Erythroblast (primary cell): Measurements from ENCODE around the gene ZBTB21.

ENCODE experiments used
- DNase-seq, 2 experiments: peaks; one replicate each; lab custom pipeline; 2025; lab: John Stamatoyannopoulos, UW
- GATA1 ChIP-seq: IDR thresholded peaks from 2 replicates; pipeline ENCODE4 v1.6.1; 2011; ENCODE audit warnings: low read depth, mild to moderate bottlenecking, control low read depth, low read length, moderate library complexity
- POLR2A ChIP-seq: IDR thresholded peaks from 2 replicates; pipeline ENCODE4 v1.6.1; 2011; ENCODE audit warnings: mild to moderate bottlenecking, low read length

Gene ZBTB21

GRCh38 chr21:42036313-42036712 is 26.2 kb upstream of the ZBTB21 start:
- TF ChIP-seq POLR2A (no peak), GATA1 (no peak)
- DNase-seq: no peak

DNA sequence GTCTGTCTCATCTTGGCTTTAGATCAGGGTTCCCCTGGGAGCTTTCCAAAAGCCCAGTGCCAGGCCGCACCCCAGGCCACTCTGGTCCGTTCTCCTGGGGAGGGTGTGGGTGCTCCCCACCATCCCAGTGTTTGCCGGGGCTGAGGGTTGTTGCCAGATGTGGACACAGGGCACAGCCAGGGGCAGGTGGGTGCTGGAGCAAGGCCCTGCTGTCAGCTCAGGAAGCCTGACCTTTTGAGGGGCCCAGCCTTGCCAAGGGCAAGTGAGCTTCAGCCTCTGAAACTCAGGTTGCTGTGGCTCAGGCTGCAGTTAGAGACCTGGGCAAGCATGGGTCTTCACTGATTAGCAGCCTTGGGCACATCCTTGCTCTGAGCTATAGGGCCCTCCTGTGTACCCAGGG is 22.8 kb upstream of the ZBTB21 start:
- TF ChIP-seq POLR2A (no peak), GATA1 (no peak)
- no peak for DNase-seq

DNA sequence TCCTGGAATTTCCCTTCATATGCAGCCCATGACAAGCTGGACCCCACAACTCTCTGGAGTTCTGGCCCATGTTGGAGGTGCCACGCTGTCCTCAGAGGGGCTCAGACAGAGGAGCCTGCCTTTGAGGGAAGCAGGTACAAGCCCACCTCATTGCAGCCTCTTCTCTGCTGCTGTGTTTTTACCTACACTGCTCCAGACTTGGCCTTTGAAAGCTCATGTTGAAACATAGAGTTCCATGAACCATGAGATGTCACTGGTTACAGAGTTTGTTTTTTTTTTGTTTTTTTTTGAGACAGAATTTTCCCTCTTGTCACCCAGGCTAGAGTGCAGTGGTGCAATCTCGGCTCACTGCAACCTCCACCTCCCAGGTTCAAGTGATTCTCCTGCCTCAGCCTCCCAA is 22.1 kb upstream of the ZBTB21 start:
- DNase-seq: no peak
- TF ChIP-seq POLR2A (no peak), GATA1 (no peak)

DNA sequence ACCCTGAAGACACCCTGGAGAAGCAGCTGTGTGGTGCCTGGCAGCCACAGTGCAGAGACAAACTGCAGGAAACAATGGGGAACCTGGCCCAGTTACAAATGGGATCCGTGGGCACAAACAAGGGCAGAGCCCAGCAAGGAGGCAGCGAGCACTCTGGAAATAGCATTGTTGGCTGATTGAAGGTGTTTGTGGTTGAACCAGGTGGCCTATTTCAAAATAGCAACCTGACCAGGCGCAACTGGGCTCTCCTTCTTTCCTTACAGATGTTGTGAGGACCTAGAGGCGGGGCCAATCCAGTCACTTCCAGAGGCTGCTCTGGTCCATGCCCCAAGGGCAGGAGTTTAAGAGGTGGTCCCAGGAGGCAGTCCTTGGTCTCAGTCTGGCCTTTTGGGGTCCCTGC is 21.7 kb upstream of the ZBTB21 start:
- TF ChIP-seq GATA1 (no peak), POLR2A (no peak)
- DNase-seq: no peak

DNA sequence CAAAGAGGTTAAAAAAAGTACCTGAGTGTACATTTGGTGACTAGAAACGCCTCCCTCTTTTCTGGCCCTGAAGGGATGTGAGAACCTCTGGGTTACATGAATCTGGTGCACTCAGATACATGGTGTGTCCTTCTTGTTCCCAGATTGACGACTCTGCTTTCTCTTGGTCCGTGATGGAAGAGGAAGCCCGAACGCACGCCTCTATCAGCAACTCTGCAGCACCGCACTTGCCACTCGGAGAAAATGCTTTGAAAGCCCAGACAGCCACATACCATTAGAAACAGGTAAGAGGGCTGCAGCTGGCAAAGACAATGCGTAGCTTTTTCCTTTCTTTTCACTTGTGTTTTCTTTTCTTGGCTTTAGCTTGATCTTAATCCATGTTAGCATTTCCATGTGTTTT is 21.1 kb upstream of the ZBTB21 start:
- TF ChIP-seq POLR2A: no peak
- no peak for TF ChIP-seq GATA1
- no peak for DNase-seq

DNA sequence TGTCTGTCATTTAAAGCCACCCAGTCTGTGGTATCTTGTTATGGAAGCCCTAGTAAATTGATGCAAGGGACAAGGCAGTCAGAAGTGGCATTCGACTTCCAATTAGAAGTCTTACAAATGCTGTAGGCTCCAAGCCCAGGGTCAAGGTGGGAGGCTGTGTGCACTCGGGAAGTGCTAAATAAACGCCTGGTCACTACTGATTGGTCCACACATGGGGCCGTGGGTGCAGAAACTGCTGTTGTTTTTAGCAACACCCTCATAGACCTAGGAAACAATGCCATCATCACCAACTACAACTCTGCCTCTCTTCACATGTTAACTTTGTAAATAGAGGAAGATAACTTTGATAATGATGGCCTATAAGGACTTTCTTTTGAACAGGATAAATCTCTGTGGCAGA is 20.2 kb upstream of the ZBTB21 start:
- TF ChIP-seq GATA1: no peak
- no peak for TF ChIP-seq POLR2A

GRCh38 chr21:42028766-42029425 is 18.7 kb upstream of the ZBTB21 start:
- no peak for DNase-seq
- TF ChIP-seq GATA1: no peak
- no peak for TF ChIP-seq POLR2A

More for the DNA sequence above, 20.2 kb upstream of the ZBTB21 start:
- DNase-seq: no peak

GRCh38 chr21:42027822-42028765 is 17.9 kb upstream of the ZBTB21 start:
- no peak for DNase-seq
- TF ChIP-seq POLR2A (no peak), GATA1 (no peak)

DNA sequence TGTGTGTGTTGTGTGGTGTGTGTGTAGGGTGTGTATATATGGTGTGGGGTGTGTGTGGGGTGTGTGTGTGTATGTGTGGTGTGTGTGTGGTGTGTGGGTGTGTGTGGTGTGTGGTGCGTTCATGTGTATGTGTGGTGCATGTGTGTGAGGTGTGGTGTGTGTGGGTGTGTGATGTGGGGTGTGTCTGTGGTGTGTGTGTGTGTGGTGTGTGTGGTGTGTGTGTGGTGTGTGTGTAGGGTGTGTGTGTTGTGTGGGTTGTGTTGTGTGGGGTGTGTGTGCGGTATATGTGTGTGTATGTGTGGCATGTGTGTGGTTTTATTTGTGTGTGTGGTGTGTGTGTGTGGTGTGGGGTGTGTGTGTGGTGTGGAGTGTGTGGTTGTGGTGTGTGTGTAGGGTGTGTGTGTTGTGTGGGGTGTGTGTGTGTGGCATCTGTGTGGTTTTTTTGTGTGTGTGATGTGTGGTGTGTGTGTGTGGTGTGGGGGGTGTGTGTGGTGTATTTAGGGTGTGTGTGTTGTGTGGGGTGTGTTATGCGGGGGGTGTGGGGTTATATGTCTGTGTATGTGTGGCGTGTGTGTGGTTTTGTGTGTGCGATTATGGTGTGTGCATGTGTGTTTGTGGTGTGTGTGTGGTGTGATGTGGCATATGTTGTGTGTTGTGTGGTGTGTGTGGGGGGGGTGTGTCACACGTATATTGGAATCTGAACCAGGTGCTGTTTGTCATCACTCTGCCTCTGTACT is 17.1 kb upstream of the ZBTB21 start:
- TF ChIP-seq GATA1 (no peak), POLR2A (no peak)
- DNase-seq: peak in 1 of 2 experiments; percentile 40

DNA sequence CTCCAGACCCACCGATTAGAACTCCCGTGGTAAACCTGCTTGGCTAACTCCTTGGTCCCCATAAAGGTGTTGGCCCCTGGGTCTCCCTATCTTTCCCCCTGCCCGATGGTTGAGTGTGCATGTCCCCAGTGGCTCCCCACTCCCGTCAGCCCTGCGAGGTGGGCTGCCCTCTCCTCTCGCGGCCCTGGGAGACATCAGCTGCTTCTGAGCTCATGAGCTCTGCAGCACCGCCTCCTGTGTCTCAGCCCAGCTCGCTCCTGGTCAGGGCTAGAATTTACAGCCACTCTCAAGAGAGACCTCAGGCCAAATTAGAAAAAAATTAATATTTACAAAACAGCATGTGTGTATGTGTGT is 15.9 kb upstream of the ZBTB21 start:
- no peak for TF ChIP-seq POLR2A
- no peak for TF ChIP-seq GATA1
- DNase-seq: no peak

DNA sequence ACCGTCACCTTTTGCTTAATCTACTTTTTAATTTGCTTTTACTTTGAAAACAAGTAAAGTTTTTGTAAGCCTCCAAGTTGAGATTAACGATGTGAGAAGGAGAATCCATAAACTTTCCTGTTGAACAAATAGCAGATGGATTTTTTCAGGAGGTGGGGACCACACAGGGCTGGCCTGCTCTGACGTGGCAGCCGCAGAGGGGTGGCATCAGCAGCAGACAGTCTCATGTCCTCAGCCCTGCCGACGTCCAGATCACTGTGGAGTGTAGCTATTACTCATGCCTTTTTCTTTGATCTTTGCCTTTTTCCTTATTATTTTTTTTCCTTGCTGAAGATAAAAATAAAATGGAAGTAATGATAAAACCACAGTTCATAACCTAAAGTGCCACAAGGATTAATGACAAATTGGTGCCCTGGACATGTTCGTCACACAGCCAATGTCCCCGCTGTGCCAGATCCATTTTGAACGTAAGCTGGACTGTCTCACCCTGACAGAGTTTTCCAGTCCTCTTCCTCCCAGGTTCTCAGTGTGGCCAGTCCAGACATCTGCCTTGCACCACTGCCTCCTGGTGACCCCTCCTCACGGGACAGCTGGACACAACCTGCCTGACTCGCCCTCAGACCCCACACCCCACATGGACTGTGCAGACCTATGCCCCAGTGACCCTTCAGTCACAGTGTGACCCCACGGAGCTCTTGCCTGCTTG is 15.4 kb upstream of the ZBTB21 start:
- no peak for DNase-seq

GRCh38 chr21:42022906-42023305 is 12.7 kb upstream of the ZBTB21 start:
- no peak for DNase-seq
- TF ChIP-seq POLR2A (no peak), GATA1 (no peak)

More for the DNA sequence above, 15.4 kb upstream of the ZBTB21 start:
- TF ChIP-seq GATA1 (no peak), POLR2A (no peak)

DNA sequence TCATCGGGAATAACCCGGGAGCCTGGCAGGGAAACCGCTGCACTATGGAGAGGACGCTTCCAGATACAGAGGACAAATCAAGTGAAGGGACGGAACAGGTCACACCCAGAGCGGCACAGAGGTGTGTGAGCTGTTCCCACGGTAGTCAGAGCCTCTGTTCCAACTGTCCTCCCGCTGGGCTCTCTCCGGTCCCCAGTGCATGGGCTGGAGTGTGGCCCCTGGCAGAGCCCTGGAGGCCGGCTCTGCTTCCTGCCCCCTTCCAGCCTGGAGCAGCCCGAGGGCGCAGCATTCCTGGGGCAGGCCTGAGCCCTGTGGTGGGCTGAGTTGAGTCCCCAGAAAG is 11.9 kb upstream of the ZBTB21 start:
- no peak for DNase-seq
- TF ChIP-seq POLR2A: no peak
- no peak for TF ChIP-seq GATA1
